PFSK-1 (cell line): Measurements from ENCODE around the gene NR4A3.

ENCODE experiments used
- FOXP2 ChIP-seq: optimal IDR thresholded peaks from 2 replicates; pipeline ENCODE3; 2011; ENCODE audit warnings: borderline replicate concordance, control low read depth, inconsistent platforms; ENCODE audit not compliant: insufficient read depth; ENCODE audit errors: extremely low read length, extremely low read depth
- POLR2AphosphoS5 ChIP-seq: IDR thresholded peaks from 2 replicates; pipeline ENCODE4 v1.6.1; 2012; ENCODE audit warnings: low read depth, mild to moderate bottlenecking, control low read depth, low read length, moderate library complexity
- REST ChIP-seq, 2 experiments: IDR thresholded peaks; 2 replicates each; pipeline versions ENCODE4 v1.6.1 to v1.8.0; 2011 to 2012; ENCODE audit warnings: low read depth in 2 of 2, low read length in 2 of 2, control low read depth in 1 of 2, inconsistent platforms in 1 of 2, mild to moderate bottlenecking in 1 of 2, moderate library complexity in 1 of 2; ENCODE audit not compliant: insufficient read depth in 1 of 2
- SIN3A ChIP-seq: IDR thresholded peaks from 2 replicates; pipeline ENCODE4 v1.6.1; 2012; ENCODE audit warnings: mild to moderate bottlenecking, low read length, moderate library complexity, borderline replicate concordance; ENCODE audit not compliant: insufficient read depth
- TAF1 ChIP-seq: IDR thresholded peaks from 2 replicates; pipeline ENCODE4 v1.6.1; 2012; ENCODE audit warnings: low read length, control low read depth, borderline replicate concordance; ENCODE audit not compliant: insufficient read depth

Gene NR4A3

GRCh38 chr9:99873531-99873930, 51.8 kb downstream of the NR4A3 start:
- no peak for TF ChIP-seq POLR2AphosphoS5

DNA sequence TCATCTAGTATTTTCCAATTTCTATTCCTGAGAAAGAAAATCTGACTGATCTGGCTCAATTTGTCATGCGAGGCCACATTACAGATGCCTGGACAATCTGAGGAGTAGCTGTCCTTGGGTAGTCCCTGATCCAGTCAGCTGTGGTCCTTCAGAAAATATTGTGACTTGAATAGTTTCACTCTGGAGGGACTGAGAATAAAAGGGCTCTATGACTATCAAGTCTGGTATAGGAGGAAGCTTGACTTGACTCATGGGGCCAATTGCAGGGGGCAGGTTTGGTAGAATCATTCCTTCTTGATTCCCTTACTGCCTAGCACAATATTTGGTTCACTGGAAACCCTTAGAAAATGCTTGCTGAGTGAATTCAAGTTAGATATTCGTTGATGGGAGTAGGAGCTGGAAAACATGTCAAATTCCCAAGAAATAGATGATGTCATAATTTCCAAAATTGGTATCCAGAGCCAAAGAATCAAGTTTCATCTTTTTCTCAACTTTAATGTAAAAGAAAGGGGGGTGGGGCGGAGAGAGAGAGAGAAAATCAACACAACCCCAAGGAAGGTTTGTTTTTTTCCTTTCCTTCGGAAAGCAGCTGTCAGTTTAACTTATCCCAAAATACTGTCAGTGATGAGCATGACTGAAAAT, 52.4 kb downstream of the NR4A3 start:
- TF ChIP-seq SIN3A (no peak), REST (IDR thresholded peaks at IDR 0.05; ENCODE audit: insufficient read depth in 1 of 2, low read depth in 2 of 2, low read length in 2 of 2) (no peak), TAF1 (no peak), FOXP2 (no peak), POLR2AphosphoS5 (no peak)

DNA sequence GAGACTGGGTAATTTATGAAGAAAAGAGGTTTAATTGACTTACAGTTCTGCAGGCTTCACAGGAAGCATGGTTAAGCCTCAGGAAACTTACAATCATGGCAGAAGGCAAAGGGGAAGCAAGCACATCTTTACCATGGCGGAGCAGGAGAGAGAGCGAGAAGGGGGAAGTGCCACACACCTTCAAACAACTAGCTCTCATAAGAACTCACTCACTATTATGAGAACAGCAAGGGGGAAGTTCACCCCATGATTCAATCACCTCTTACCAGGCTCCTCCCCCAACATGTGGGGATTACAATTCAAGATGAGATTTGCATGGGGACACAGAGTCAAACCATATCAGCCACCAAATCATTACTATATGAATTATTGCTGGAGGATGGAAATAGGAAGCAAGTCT, 54.5 kb downstream of the NR4A3 start:
- no peak for TF ChIP-seq REST (IDR thresholded peaks at IDR 0.05; ENCODE audit: insufficient read depth in 1 of 2, low read depth in 2 of 2, low read length in 2 of 2)
- TF ChIP-seq SIN3A = no peak
- TF ChIP-seq POLR2AphosphoS5 = no peak
- no peak for TF ChIP-seq FOXP2
- no peak for TF ChIP-seq TAF1

GRCh38 chr9:99878651-99879050, 57.0 kb downstream of the NR4A3 start:
- TF ChIP-seq SIN3A = no peak
- no peak for TF ChIP-seq REST (IDR thresholded peaks at IDR 0.05; ENCODE audit: insufficient read depth in 1 of 2, low read depth in 2 of 2, low read length in 2 of 2)
- no peak for TF ChIP-seq POLR2AphosphoS5
- TF ChIP-seq FOXP2 = no peak
- no peak for TF ChIP-seq TAF1

DNA sequence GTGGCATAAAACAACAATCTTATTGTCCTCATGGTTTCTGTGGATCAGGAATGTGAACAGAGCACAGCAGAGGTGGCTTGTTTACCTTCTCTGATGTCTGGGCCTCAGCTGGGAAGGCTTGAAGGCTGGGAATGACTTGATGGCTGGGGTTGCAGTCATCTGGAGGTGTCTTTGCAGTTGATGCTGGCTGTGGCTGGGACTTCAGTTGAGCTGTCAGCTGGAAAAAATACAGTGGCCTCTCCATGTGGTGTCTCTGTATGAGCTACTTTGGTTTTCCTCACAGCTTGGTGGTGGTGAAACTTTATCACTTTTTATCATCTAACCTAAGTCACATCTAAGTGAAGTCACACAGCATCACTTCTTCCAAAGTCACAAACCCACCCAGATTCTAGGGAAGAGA, 60.1 kb downstream of the NR4A3 start:
- TF ChIP-seq FOXP2 (no peak), POLR2AphosphoS5 (no peak), TAF1 (no peak), SIN3A (no peak), REST (IDR thresholded peaks at IDR 0.05; ENCODE audit: insufficient read depth in 1 of 2, low read depth in 2 of 2, low read length in 2 of 2) (no peak)

GRCh38 chr9:99885747-99886146, 64.1 kb downstream of the NR4A3 start:
- TF ChIP-seq POLR2AphosphoS5 (no peak), TAF1 (no peak), FOXP2 (no peak), SIN3A (no peak), REST (IDR thresholded peaks at IDR 0.05; ENCODE audit: insufficient read depth in 1 of 2, low read depth in 2 of 2, low read length in 2 of 2) (no peak)
